GM19025 (cell line): ENCODE data around the gene TSR3.

ENCODE experiments used
- ATAC-seq: cut with Tn5 transposase; IDR thresholded peaks from one replicate; pipeline ENCODE4 v1.9.1; 2021; ENCODE audit warnings: mild to moderate bottlenecking, low read depth, moderate library complexity; ENCODE audit not compliant: unreplicated experiment

The TSR3 gene

DNA sequence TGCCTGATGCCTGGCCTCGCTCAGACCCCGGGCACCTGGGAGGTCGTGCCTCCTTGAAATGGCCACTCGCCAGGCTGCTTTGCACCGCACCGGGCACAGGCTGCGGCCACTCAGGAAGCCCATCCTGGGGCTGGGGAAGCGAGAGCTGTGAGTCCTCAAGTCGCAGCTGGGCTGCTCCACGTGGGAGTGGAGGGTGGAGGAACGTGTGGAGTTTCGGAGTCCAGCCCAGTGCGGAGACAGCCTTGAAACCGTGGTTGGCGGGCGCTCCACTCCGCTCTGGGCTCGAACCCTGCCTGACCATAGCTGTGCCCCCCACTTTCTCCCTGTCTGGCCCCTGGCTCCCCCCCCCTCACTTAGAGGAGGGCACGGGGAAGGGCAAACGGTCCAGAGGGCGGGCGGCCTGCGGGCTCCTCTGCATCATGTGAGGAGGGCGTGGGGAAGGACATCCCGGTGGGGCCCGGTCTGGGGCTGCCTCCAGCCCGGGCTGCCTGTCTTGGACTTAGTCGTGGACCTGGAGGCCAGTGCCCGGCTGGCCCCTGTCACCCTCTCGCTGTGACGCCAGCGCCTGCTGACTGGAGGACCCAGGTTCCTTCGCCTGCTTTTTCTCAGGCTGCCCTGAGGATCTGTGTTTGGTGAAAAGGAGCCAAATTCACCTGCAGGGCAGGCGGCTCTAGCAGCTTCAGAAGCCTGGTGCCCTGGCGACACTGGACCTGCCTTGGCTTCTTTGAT is 39.8 kb downstream of the TSR3 start:
- no peak for ATAC-seq

DNA sequence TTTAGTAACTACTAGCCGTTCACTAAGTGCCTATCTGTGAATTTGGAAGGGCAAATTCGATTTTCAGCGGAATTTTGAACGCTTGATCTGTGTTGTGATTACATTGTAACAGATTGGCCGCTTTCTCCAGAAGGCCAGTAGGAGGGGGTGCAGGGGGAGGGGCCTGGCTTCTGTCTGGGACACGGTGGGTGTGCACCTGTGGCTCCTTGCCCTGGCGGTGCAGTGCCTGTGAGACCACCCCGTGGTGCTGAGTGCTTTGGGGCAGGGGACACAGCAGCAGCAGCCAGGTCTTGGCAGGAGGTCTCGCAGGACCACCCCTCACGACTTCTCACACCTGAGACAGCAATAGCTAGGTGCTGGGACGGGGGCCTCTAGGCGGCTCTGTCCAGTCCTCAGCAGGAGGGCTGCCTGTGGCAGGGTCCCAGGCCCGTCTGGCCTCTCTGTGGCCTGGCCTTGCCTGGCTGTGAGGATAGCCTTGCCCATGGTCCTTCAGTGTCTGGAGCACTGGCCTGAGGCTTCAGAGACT is 40.4 kb downstream of the TSR3 start:
- no peak for ATAC-seq

DNA sequence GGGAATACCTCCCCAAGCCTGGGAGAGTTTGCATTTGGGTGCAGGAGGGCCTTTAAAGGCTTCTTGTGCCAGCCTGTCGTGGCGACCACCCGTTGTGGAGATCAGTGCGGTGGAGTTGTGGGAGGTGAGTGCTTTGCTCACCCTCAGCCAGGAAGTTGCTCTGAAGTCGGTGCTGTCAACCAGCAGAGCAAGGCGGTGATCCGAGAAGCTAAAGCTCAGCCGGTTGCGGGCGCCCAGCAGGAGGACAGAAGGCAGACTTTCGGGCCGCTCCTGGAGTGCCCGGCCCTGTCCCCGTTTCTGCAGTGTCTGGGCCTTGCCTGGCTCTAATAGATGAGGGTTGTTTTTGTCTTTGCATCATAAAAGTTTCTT is 40.9 kb downstream of the TSR3 start:
- ATAC-seq: no peak

DNA sequence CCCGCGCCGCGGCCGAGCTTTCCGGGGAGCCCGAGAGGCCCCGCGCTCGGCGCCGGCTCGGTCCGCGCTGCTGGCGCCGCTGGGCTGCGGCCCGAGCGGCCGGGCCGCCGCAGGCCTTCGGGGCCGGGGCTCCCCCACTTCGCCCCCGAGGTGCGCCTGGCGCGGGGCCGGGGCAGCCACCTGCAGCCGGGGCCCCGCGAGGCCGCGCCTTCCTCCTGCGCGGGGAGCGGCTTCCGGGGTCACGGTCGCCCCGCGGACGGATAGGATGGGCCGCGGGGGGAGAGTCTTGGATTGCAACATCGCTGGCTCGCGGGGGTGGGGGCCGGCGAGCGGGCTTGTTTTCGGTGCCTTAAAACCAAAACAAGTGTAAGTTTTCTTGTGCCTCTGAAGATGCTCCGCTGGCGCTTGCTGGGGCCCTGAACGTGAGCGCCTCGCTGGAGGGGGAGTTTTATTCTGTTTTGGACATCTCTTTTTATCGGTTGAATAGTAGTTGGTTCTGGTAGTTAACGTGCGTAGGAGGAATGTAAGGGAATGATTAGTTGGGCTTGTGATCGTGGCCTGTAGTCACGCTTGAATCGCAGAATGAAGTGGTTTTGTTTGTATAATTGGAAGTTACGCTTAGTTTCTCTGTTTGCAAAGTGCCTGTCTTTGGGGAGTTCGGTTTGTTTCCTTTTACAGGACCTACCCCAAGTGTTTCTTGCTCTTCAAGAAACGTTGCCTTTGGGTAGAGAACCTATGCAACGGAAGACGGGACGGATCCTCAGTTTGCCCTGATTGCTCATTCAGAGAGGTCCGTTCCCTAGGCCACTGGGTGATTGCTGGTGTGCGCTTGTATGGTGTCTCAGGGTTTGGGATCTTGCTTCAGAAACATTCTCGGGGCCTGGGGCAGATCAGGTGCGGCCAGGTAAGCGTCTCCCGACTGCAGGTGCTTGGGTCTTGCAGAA is 41.5 kb downstream of the TSR3 start:
- ATAC-seq: peak; percentile 13

DNA sequence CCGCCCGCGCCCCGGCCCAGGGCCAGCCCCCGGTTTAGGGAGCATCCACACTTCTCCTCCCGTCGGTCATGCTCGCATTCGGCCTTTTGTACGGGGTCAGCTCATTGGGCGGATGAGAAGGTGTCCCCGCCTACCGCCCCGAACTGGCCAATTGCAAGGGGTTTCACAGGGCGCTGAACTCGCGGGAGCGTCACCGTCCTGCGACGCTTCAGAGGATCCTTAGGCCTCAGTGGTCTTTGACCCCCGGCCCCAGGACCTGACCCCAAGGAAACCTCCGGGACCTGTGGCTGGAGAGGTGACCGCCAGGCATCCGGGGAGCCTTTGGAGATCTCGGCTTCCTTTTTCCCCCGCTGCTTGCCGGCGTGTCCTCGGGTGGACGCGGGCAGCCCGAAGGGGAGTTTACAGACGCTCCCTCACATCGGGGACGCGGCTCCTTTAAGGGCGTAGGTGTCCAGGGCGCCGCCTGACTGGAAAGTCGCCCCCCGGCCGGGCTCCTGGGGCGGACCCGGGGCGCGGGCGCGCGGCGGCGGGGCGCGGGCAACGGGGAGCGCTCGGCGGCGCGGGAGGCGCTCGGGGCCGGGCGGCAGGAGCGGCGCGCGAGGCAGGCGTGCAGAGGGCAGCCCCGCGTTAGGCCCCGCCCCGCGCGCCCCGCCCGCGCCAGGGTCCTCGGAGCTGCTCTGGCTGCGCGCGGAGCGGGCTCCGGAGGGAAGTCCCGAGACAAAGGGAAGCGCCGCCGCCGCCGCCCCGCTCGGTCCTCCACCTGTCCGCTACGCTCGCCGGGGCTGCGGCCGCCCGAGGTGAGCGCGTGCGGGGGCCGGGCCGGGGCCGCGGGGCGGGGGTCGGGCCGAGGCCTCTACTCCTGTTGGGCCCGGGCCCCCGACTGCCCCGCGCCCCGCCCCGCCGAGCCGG is 42.4 kb downstream of the TSR3 start, which contains the start of gene UBE2I:
TSS of gene UBE2I (plus strand) at position 660 of the 909 bp plus-strand sequence. CDS start 4,395 bp downstream, outside the sequence.
- peak; percentile 49 for ATAC-seq

DNA sequence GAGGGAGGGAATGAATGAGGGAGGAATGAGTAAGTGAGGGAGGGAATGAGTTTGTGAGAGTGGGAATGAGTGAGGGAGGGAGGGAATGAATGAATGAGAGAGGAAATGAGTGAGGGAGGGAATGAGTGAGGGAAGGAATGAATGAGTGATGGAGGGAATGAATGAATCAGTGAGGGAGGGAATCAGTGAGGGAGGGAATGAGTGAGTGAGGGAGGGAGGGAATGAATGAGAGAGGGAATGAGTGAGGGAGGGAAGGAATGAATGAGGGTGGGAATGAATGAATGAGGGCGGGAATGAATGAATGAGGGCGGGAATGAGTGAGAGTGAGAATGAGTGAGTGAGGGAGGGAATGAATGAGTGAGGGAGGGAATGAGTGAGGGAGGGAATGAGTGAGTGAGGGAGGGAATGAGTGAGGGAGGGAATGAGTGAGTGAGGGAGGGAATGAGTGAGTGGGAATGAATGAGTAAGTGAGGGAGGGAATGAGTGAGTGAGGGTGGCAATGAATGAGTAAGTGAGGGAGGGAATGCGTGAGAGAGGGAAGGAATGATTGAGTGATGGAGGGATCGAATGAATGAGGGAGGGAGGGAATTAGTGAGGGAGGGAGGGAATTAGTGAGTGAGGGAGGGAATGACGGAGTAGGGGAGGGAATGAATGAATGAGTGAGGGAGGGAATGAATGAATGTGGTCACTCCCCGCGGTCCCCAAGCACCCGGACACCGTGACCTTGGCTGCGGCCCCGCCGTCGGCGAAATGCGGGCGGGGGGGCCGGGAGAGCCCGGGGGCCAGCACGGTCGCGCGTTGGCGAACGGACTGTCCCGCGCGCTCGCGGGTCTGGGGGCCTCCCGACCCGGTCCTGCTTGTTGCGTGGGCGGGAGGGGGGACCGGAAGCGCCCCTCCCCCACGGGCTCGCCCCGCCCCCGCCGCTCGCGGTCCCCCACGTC is 43.4 kb downstream of the TSR3 start:
- peak; percentile 8 for ATAC-seq

DNA sequence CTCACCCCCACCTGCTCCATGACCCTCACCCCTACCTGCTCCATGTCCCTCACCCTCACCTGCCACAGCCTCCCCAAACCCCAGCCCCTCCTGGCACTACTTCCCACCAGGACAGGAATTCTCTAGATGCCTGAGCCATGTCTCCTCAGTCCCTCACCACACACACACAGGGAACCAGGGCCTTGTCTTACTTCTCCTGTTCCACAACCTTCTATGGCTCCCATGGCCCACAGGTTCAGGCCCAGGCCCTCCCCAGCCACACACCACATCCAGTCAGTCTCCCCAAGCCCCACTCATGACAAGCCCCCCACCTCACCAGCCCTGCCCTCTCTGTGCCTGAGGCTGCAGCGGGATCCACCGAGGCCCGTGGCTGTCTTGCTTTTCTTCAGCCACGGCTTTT is 45.3 kb downstream of the TSR3 start:
- ATAC-seq: no peak

DNA sequence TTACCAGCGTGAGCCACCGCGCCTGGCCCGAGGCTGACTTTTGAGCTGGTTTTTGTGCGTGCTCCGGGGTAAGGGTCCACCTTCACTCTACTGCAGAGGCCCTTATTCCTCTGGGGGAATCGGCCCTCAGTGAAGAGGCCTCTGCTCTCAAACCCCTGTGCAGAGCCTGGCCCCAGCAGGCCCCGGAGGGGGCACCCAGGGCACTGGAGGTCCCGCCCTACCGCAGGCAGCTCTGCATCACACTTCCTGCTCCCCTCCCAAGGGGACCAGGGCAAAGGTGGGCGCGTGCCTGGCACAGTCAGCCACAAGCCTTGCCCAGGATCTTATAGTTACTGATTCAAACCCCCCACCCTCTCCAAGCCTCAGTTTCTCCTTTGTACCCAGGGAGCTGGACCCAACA is 45.9 kb downstream of the TSR3 start:
- ATAC-seq: no peak

DNA sequence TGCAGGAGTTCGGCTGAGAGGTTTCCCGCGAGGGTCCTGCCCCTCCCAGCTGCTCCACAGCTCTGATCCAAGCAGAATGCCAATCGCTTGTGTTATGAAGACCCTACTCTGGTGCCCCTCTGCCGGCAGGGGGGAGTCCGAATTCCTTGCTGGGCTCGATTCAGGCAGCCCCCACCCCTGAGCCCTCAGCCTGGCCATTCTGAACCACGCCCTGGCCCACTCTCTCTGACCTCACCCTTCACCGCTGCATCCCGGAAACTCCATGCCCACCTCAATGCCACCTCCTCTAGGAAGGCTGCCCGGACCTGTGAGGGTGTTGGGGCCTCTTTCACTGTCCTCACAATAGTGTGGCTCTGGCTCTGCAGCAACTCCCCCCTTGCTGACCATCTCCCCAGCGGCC is 50.1 kb downstream of the TSR3 start:
- ATAC-seq: no peak

DNA sequence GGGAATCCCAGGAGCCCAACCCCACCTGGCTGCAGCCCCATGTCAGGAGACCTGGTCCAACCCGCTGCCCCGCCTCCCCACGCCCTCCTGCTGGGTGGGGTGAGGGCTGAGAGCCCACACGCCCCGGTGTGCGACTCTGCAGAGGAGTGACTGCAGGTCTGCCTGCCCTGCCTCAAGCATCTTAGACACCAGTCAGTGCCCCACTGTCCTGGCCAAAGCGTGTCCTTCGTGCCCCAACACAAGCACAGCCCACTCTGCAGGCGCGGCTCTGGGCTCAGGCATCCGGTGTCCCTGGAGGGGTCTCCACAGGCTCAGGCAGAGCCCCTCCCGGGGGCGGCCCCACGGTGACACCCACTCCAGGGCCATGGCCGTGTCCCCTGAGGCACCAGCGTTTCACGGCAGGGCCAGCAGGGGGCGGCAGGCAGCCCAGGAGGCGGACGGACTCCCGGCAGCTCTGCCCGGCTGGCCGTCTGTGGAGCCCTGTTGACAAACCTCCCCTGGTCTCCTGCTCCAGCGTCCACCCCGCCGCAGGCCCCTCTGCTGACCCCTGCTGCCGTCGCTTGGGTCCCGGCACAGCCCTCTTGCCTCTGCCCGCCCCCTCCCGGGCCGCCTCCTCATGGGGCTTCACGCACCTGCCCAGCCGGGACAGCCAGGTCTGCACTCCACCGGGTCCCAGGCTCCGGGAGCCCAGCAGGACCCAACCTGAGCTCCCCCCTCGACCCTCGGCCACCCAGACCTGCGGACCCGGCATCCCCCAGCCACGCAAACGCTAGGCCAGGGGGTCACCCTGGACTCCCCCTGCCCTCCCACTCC is 50.8 kb downstream of the TSR3 start:
- ATAC-seq: no peak

DNA sequence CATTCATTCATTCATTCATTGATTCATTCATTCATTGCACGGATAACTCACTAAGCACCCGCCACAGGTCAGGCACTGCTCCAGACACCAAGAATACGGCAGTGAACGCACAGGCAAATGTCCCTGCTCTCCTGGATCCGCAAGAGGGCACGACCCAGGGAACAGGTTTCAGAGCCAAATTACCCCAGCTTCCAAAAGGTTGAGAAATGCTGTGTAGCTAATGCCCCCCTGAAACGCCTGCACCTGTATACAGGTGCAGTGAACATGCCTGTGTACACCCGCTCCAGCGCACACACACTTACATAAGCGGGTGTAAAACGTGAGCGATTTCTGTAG is 51.8 kb downstream of the TSR3 start:
- ATAC-seq: no peak
